Adrenal gland (tissue), 12 donors: Measurements from ENCODE around the gene ZNF787. TPM values are rescaled to one million over a fixed set of nuclear protein-coding genes. Genes with fewer than 3 reads are reported as not detected.
A peak's percentile ranks its signal among the peaks of the same experiment; 100 is the strongest.

Experiments used
- DNase-seq, 7 donors: peaks; one replicate each; pipeline ENCODE4 v3.0.0-alpha.2; 2019 to 2020
- H3K27ac ChIP-seq, 5 donors: fragments of 200-600 bp; sonication (generic) in 4 of 5; 1 replicate in 3 of 5; 2 replicates in 2 of 5; pipeline versions ENCODE4 v1.5.1 to v1.8.0; 2016 to 2020; ENCODE audit warnings: mild to moderate bottlenecking in 1 of 5
- H3K27me3 ChIP-seq: fragments of 200-600 bp; 2 replicates; pipeline ENCODE4 v1.8.0; 2021
- H3K36me3 ChIP-seq, 2 donors: fragments of 200-600 bp; replicated peaks in 1 of 2; 1 replicate in 1 of 2; 2 replicates in 1 of 2; pipeline versions ENCODE4 v1.5.1 to v1.8.0; 2018 to 2022
- H3K4me1 ChIP-seq, 2 donors: fragments of 200-600 bp; replicated peaks in 1 of 2; 1 replicate in 1 of 2; 2 replicates in 1 of 2; pipeline versions ENCODE4 v1.5.1 to v1.8.0; 2018 to 2021
- H3K4me3 ChIP-seq, 4 donors: fragments of 200-600 bp; sonication (generic) in 3 of 4; one replicate each; pipeline ENCODE4 v1.5.1; 2016 to 2018
- H3K9me3 ChIP-seq, 3 donors: fragments of 200-600 bp; sonication (generic) in 1 of 3; replicated peaks in 1 of 3; 1 replicate in 2 of 3; 2 replicates in 1 of 3; pipeline versions ENCODE4 v1.5.1 to v1.8.0; 2016 to 2021
- CTCF ChIP-seq, 6 experiments: fragments of 450-650 bp in 4 of 6; fragments of 200-600 bp in 2 of 6; sonication (generic) in 1 of 6; IDR thresholded peaks; 1 replicate in 5 of 6; 2 replicates in 1 of 6; pipeline versions ENCODE4 v1.5.1 to v1.8.0; 2016 to 2021; ENCODE audit warnings: antibody characterized with exemption in 6 of 6, mild to moderate bottlenecking in 2 of 6, moderate library complexity in 1 of 6
- POLR2A ChIP-seq, 2 donors: fragments of 450-650 bp; IDR thresholded peaks; one replicate each; pipeline ENCODE4 v1.6.1; 2017; ENCODE audit warnings: antibody characterized with exemption in 2 of 2, mild to moderate bottlenecking in 2 of 2, moderate library complexity in 1 of 2
- WGBS, 4 donors: extraction: QIAGEN DNeasy Blood & Tissue Kit in 2 of 4; methylation state at CpG; one replicate each; pipeline versions ENCODE4 v1.1.5 to v1.1.7; 2013 to 2017; 5-methylcytosine and 5-hydroxymethylcytosine counted together
- intact Hi-C, 2 donors: fragments of 100-400 bp; cut with DNase I; formaldehyde crosslinking; loops; one replicate each; pipeline versions ENCODE4 v1.14.1 to v1.15.0; 2022 to 2023
- polyA plus RNA-seq, 3 donors: library from polyadenylated mRNA; stranded (reverse); fragments of 200-250 nt in 2 of 3; fragments of 350-450 nt in 1 of 3; fragmentation: Illumina TruSeq in 1 of 3; extraction: RNeasy Lipid Tissue Mini Kit (QIAGEN cat#74804) in 1 of 3; gene quantifications; one replicate each; pipeline ENCODE4 v1.2.3, GENCODE V29; 2013 to 2014
- total RNA-seq, 9 donors: library from RNA; depleted of rRNA in 4 of 9; stranded (reverse); fragments of >200 nt in 4 of 9; fragments of 120-200 nt in 1 of 9; fragmentation: NEBNext Ultra II Directional in 1 of 9; extraction: Animal tissue kit (Norgen Biotek cat#: 25700) in 1 of 9; gene quantifications; one replicate each; pipeline versions ENCODE4 v1.1.0 to v1.2.4, GENCODE V29; 2013 to 2023
- donor health status: healthy with polysubstance abuse.
- donor health status: Bipolar disorder and iron deficiency.
- donor health status: DM: yes; HTN: yes; CAD: no.
- donor health status: DM: no; HTN: no; CAD: no.
- donor health status: DM: no; HTN: no; CAD: no.
- donor health status: DM: yes; HTN: yes; CAD: no.

Gene ZNF787
- total and polyA plus RNA-seq, 12 donors, result 4.6 to 51.5 (median 27.8) TPM

GRCh38 chr19:56124578-56124977, 3.5 kb upstream of the ZNF787 start:
- Histone ChIP-seq H3K9me3 (no peaks in the 10 kb centered on the region), H3K27ac (no peak overlapping the region), H3K4me1 (peaks cover 6 to 10% of the 10 kb centered on the region in 2 donors), H3K36me3 (no peaks in the 10 kb centered on the region), H3K27me3 (no peaks in the 10 kb centered on the region), H3K4me3 (no peak overlapping the region)
- intact Hi-C loops, result no loop called here
- 86 to 89% (median 88%) methylated on average over 4 of the region's 4 CpGs for WGBS, 4 donors
- TF ChIP-seq CTCF (IDR thresholded peaks at IDR 0.05) (no peak), POLR2A (IDR thresholded peaks at IDR 0.05) (no peak)
- no peak for DNase-seq

GRCh38 chr19:56123266-56123891, 2.3 kb upstream of the ZNF787 start:
- no peaks in the 10 kb centered on the region for H3K27me3 ChIP-seq
- 87 to 89% (median 88%) methylated on average over 16 of the region's 16 CpGs for WGBS, 4 donors
- H3K4me1 ChIP-seq, result peaks cover 18 to 22% of the 10 kb centered on the region in 2 donors
- no peaks in the 10 kb centered on the region for H3K36me3 ChIP-seq
- no peak for DNase-seq
- TF ChIP-seq CTCF (IDR thresholded peaks at IDR 0.05) (no peak), POLR2A (IDR thresholded peaks at IDR 0.05) (no peak)
- no peaks in the 10 kb centered on the region for H3K9me3 ChIP-seq
- intact Hi-C loops, result no loop called here
- H3K27ac ChIP-seq, result no peak overlapping the region
- H3K4me3 ChIP-seq, result no peak overlapping the region

- WGBS, 4 donors, result 0 to 1% (median 0%) methylated on average over 11 to 97 of the region's 99 CpGs
- intact Hi-C loops, result no loop called here
- H3K27me3 ChIP-seq, result no peaks in the 10 kb centered on the region
- H3K9me3 ChIP-seq, result no peaks in the 10 kb centered on the region
- peak overlapping the region; percentile 89 to 100 (median 97) for H3K27ac ChIP-seq
- peak; percentile 59 to 81 for TF ChIP-seq POLR2A (IDR thresholded peaks at IDR 0.05)
- TF ChIP-seq CTCF (IDR thresholded peaks at IDR 0.05), result peak in 5 of 6 experiments; percentile 9 to 45 (median 42)
- peak; percentile 91 to 96 (median 93) for DNase-seq
- H3K36me3 ChIP-seq, result no peaks in the 10 kb centered on the region
- H3K4me1 ChIP-seq, result peaks cover 19 to 33% of the 10 kb centered on the region in 2 donors
- peak overlapping the region in 3 of 4 donors; percentile 25 to 94 (median 50) for H3K4me3 ChIP-seq
These were observed 520 bp downstream of the ZNF787 start for GRCh38 chr19:56120371-56121179.

- Histone ChIP-seq H3K27ac (peak overlapping the region; percentile 89 to 100 (median 97)), H3K27me3 (no peaks in the 10 kb centered on the region), H3K9me3 (no peaks in the 10 kb centered on the region), H3K36me3 (no peaks in the 10 kb centered on the region), H3K4me1 (peaks cover 19 to 34% of the 10 kb centered on the region in 2 donors), H3K4me3 (peak overlapping the region in 3 of 4 donors; percentile 25 to 94 (median 50))
- DNase-seq, result no peak
- intact Hi-C loops, result no loop called here
- WGBS, 4 donors, result 5 to 8% (median 7%) methylated on average over 7 to 8 of the region's 8 CpGs
- TF ChIP-seq CTCF (IDR thresholded peaks at IDR 0.05) (no peak), POLR2A (IDR thresholded peaks at IDR 0.05) (no peak)
These were observed 1.1 kb downstream of the ZNF787 start for GRCh38 chr19:56120002-56120370.
